ENCODE data around the gene MCHR1.

DNA sequence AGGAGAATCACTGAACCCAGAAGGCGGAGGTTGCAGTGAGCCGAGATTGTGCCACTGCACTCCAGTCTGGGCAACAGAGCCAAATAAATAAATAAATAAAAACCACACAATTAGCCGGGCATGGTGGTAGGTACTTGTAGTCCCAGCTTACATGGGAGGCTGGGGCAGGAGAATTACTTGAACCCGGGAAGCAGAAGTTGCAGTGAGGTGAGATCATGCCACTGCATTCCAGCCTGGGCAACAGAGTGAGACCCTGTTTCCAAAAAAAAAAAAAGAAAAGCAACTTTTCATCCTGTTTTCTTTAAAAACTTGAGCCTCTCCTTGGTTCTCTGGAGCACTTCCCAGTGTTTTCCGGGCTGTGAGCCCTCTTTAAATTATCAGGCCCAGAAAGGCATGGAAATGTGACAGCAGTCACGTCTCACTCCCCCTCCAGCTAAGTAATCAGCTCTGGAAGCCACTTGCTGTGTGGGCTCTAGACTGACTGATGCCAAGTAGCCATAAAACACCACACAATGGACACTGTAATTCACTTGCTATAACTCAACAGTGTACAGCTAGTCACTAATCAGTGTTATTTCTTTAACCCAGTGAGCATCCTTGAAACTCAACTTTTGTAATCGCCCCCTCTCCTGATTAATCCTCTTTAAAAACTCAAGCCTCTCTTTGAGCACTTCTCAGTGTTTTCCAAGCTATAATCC is 13.0 kb upstream of the MCHR1 start:
- TF ChIP-seq, protein P1, sequence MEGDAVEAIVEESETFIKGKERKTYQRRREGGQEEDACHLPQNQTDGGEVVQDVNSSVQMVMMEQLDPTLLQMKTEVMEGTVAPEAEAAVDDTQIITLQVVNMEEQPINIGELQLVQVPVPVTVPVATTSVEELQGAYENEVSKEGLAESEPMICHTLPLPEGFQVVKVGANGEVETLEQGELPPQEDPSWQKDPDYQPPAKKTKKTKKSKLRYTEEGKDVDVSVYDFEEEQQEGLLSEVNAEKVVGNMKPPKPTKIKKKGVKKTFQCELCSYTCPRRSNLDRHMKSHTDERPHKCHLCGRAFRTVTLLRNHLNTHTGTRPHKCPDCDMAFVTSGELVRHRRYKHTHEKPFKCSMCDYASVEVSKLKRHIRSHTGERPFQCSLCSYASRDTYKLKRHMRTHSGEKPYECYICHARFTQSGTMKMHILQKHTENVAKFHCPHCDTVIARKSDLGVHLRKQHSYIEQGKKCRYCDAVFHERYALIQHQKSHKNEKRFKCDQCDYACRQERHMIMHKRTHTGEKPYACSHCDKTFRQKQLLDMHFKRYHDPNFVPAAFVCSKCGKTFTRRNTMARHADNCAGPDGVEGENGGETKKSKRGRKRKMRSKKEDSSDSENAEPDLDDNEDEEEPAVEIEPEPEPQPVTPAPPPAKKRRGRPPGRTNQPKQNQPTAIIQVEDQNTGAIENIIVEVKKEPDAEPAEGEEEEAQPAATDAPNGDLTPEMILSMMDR (IDR thresholded peaks at IDR 0.05): no peak
- no peak for TF ChIP-seq POLR2A (IDR thresholded peaks at IDR 0.05)
